Transverse colon (tissue), 4 donors: ENCODE results near the gene SNIP1.
"Not testable (repeated sequence)": the region's sequence is repeated elsewhere in the genome, so short reads cannot be mapped to it uniquely, and the experiment has no call there.

Experiments
- CTCF ChIP-seq, 5 experiments: fragments of 200-600 bp in 3 of 5; fragments of 450-650 bp in 2 of 5; sonication (generic) in 3 of 5; IDR thresholded peaks; 1 replicate in 2 of 5; 2 replicates in 3 of 5; pipeline ENCODE4 v1.5.1; 2016 to 2017; ENCODE audit warnings: antibody characterized with exemption in 5 of 5, inconsistent platforms in 3 of 5, mild to moderate bottlenecking in 2 of 5, moderate library complexity in 1 of 5
- POLR2A ChIP-seq: fragments of 450-650 bp; IDR thresholded peaks from one replicate; pipeline ENCODE4 v1.6.1; 2016; ENCODE audit warnings: antibody characterized with exemption, mild to moderate bottlenecking, moderate library complexity
- POLR2AphosphoS5 ChIP-seq, 3 donors: sonication (generic); formaldehyde crosslinking; IDR thresholded peaks; one replicate each; pipeline ENCODE4 v1.6.1; 2016; ENCODE audit warnings: antibody characterized with exemption in 3 of 3

GRCh38 chr1:37559957-37560379 lies 5.9 kb upstream of the SNIP1 start:
- not testable (repeated sequence) for TF ChIP-seq CTCF (IDR thresholded peaks at IDR 0.05); POLR2A; POLR2AphosphoS5 (IDR thresholded peaks at IDR 0.05)
